NOMO-1 treated with DMSO at 0.1 percent for 48 hours (cell line): ENCODE results near the gene NEMP2.
"Not testable (repeated sequence)": the region's sequence is repeated elsewhere in the genome, so short reads cannot be mapped to it uniquely, and the experiment has no call there.

Experiments used
- DNase-seq: peaks from one replicate; lab custom pipeline; 2025; ENCODE audit not compliant: unreplicated experiment; lab: John Stamatoyannopoulos, UW

Gene NEMP2

GRCh38 chr2:190494600-190495227 lies 39.8 kb downstream of the NEMP2 start:
- DNase-seq = not testable (repeated sequence)

- no peak for DNase-seq
Observed at GRCh38 chr2:190493095-190493494, 41.4 kb downstream of the NEMP2 start.

- DNase-seq = no peak
Observed at GRCh38 chr2:190490502-190490901, 44.0 kb downstream of the NEMP2 start.

GRCh38 chr2:190489475-190489874 lies 45.0 kb downstream of the NEMP2 start:
- no peak for DNase-seq

- DNase-seq = no peak
Observed at GRCh38 chr2:190488516-190489233, 45.8 kb downstream of the NEMP2 start.

GRCh38 chr2:190486037-190486623 lies 48.4 kb downstream of the NEMP2 start:
- DNase-seq = no peak

GRCh38 chr2:190482451-190482850 lies 52.1 kb downstream of the NEMP2 start:
- DNase-seq = no peak

- DNase-seq = no peak
Observed at GRCh38 chr2:190481339-190481738, 53.2 kb downstream of the NEMP2 start.

- no peak for DNase-seq
Observed at GRCh38 chr2:190478572-190479195, 55.8 kb downstream of the NEMP2 start.

GRCh38 chr2:190477661-190478454 lies 56.7 kb downstream of the NEMP2 start:
- no peak for DNase-seq

- DNase-seq = no peak
Observed at GRCh38 chr2:190470256-190470826, 64.2 kb downstream of the NEMP2 start.

- no peak for DNase-seq
Observed at GRCh38 chr2:190469771-190470170, 64.8 kb downstream of the NEMP2 start.

- no peak for DNase-seq
Observed at GRCh38 chr2:190468814-190469569, 65.5 kb downstream of the NEMP2 start.

- DNase-seq = not testable (repeated sequence)
Observed at GRCh38 chr2:190468354-190468753, 66.2 kb downstream of the NEMP2 start.

- no peak for DNase-seq
Observed at GRCh38 chr2:190467575-190468083, 66.9 kb downstream of the NEMP2 start.

GRCh38 chr2:190466819-190467446 lies 67.6 kb downstream of the NEMP2 start:
- no peak for DNase-seq

- DNase-seq = no peak
Observed at GRCh38 chr2:190465060-190465459, 69.5 kb downstream of the NEMP2 start.

GRCh38 chr2:190462611-190463010 lies 71.9 kb downstream of the NEMP2 start:
- no peak for DNase-seq

GRCh38 chr2:190462181-190462580 lies 72.3 kb downstream of the NEMP2 start:
- no peak for DNase-seq
